A549 (cell line): Measurements from ENCODE around the gene RSPH6A.
A peak's percentile ranks its signal among the peaks of the same experiment; 100 is the strongest.

Experiments
- GATA3 ChIP-seq: IDR thresholded peaks from 2 replicates; pipeline ENCODE4 v1.6.1; 2012; ENCODE audit warnings: borderline replicate concordance
- SMC3 ChIP-seq: fragments of >200 bp; sonication (Bioruptor Twin); formaldehyde crosslinking; IDR thresholded peaks from 3 replicates; pipeline ENCODE4 v1.6.1; 2018; ENCODE audit warnings: inconsistent platforms
- SREBF2 ChIP-seq: fragments of 450-650 bp; IDR thresholded peaks from 2 replicates; pipeline ENCODE4 v1.6.1; 2014; ENCODE audit warnings: mild to moderate bottlenecking, moderate library complexity
- TF ChIP-seq, protein P1 (sequence below): fragments of >200 bp; sonication (Bioruptor Twin); formaldehyde crosslinking; IDR thresholded peaks from 3 replicates; pipeline ENCODE4 v1.5.1; 2016

DNA sequence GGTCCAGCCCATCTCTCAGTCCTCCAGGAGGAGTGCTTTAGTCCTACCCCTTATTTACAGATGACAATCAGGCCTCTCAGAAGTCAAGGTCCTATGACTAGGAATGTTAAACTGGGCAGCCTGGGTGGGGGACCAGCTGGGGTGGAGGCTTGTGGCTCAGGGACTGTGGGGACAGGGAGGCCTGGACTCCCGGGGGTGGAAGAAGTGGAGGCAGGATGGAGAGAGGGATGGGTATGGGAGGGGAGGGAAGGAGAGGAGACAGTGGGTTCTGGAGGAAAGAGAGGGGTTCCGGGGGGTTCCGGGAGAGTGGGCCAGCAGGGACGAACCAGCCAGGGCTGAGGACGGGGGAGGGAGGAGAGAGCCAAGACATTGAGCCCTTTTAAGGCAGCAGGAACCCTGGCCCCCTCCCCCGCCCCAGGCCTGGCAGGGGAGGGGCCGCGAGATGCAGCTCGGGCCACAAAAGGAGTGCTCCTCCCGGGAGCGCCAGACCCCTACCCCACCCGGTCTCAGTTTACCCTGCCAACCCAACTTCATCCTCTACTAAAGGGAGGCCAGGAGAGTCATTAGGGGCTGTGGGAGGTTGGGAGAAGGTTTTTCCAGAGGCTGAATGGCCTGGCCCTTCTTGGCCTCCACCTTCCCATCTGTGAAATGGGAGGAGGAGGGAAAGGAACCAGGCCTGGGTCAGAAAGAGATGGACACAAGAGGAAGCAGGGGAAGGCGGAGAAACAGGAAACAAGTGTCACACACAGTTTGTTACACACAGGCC, 34.5 kb downstream of the RSPH6A start:
- TF ChIP-seq SMC3 (no peak), SREBF2 (no peak), GATA3 (0 out of 2 replicates have a peak, but pooled peaks have one; percentile 23)
- TF ChIP-seq, protein P1, sequence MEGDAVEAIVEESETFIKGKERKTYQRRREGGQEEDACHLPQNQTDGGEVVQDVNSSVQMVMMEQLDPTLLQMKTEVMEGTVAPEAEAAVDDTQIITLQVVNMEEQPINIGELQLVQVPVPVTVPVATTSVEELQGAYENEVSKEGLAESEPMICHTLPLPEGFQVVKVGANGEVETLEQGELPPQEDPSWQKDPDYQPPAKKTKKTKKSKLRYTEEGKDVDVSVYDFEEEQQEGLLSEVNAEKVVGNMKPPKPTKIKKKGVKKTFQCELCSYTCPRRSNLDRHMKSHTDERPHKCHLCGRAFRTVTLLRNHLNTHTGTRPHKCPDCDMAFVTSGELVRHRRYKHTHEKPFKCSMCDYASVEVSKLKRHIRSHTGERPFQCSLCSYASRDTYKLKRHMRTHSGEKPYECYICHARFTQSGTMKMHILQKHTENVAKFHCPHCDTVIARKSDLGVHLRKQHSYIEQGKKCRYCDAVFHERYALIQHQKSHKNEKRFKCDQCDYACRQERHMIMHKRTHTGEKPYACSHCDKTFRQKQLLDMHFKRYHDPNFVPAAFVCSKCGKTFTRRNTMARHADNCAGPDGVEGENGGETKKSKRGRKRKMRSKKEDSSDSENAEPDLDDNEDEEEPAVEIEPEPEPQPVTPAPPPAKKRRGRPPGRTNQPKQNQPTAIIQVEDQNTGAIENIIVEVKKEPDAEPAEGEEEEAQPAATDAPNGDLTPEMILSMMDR, result no peak
